Fibroblast of the aortic adventitia (primary cell): ENCODE results near the gene FSCN2. TPM values are rescaled to one million over a fixed set of nuclear protein-coding genes. Genes with fewer than 3 reads are reported as not detected.
"Not testable (repeated sequence)": the region's sequence is repeated elsewhere in the genome, so short reads cannot be mapped to it uniquely, and the experiment has no call there.

Experiments
- DNase-seq: peaks from one replicate; pipeline ENCODE4 v3.0.0-alpha.2; 2010; ENCODE audit warnings: low read depth
- H3K4me3 ChIP-seq: 2 replicates; pipeline ENCODE4 v1.5.1; 2011; ENCODE audit warnings: low read depth, mild to moderate bottlenecking, control low read depth, low read length, moderate library complexity
- CTCF ChIP-seq: IDR thresholded peaks from 2 replicates; pipeline ENCODE4 v1.5.1; 2011; ENCODE audit warnings: mild to moderate bottlenecking, low read length, control low read depth, inconsistent platforms; ENCODE audit not compliant: insufficient read depth
- total RNA-seq: library from RNA; depleted of rRNA; stranded (reverse); fragments of >200 nt; gene quantifications from 2 replicates; pipeline ENCODE4 v1.2.3, GENCODE V29; 2012; ENCODE audit warnings: low replicate concordance

Gene FSCN2
- total RNA-seq, 1 donor = 1.3 TPM

DNA sequence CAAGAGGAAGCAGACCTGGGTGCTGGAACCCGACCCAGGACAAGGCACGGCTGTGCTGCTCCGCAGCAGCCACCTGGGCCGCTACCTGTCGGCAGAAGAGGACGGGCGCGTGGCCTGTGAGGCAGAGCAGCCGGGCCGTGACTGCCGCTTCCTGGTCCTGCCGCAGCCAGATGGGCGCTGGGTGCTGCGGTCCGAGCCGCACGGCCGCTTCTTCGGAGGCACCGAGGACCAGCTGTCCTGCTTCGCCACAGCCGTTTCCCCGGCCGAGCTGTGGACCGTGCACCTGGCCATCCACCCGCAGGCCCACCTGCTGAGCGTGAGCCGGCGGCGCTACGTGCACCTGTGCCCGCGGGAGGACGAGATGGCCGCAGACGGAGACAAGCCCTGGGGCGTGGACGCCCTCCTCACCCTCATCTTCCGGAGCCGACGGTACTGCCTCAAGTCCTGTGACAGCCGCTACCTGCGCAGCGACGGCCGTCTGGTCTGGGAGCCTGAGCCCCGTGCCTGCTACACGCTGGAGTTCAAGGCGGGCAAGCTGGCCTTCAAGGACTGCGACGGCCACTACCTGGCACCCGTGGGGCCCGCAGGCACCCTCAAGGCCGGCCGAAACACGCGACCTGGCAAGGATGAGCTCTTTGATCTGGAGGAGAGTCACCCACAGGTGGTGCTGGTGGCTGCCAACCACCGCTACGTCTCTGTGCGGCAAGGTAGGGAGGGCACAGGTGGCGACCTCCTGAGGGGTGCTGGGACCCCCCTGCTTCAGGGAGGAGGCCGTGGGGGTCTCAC is 667 bp downstream of the FSCN2 start:
- no peak for TF ChIP-seq CTCF
- no peak for DNase-seq
- H3K4me3 ChIP-seq = no peak overlapping the region

GRCh38 chr17:81529437-81529803 is 1.2 kb downstream of the FSCN2 start:
- H3K4me3 ChIP-seq = no peak overlapping the region
- DNase-seq = no peak
- TF ChIP-seq CTCF = no peak

DNA sequence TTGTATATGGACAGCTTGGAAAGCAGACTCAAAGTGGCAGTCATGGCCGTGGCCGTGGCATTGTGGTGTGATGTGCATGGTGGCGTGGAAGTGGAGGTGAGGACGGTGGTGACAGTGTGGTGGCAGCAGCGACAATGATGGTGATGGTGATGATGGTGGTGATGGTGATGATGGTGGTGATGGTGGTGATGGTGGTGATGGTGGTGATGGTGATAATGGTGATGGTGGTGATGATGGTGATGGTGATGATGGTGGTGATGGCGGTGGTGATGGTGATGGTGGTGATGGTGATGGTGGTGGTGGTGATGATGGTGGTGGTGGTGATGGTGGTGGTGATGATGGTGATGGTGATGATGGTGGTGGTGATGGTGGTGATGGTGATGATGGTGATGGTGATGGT is 2.8 kb downstream of the FSCN2 start:
- DNase-seq, H3K4me3 ChIP-seq: not testable (repeated sequence)

DNA sequence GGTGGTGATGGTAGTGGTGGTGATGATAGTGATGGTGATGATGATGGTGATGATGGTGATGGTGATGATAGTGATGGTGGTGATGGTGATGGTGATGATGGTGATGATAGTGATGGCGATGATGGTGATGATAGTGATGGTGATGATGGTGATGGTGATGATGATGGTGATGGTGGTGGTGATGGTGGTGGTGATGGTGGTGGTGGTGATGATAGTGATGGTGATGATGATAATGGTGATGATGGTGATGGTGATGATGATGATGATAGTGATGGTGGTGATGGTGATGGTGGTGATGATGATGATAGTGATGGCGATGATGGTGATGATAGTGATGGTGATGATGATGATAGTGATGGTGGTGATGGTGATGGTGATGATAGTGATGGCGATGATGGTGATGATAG is 3.8 kb downstream of the FSCN2 start:
- DNase-seq, H3K4me3 ChIP-seq: not testable (repeated sequence)

DNA sequence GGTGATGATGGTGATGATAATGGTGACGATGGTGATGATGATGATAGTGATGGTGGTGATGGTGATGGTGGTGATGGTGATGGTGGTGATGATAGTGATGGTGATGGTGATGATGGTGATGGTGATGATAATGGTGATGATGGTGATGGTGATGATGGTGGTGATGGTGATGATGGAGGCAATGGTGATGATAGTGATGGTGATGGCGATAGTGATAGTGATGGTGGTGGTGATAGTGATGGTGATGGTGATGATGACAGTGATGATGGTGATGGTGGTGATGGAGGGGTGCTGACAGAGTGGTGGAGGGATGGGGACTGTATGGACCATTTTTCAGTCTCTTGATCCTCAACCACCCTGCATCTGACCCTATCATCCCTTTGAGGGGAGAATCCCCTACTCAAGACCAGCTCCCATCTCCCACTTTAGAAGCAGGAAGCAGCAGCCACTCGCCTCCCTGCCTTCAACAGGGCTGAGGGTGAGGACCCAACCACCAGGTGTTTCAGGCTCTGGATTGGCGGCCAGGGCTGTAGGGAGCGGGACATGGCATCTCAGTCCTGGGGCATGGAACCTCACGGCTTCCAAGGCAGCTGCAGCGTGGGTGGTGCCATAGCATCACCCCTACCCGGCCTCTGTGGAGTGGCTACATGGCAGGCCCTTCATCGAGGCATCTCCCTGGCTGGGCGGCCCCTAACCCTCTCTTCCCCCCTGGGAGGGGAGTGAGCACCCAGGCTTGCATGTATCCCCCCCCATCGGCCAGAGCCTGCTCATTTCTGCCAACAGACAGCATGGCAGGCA is 4.5 kb downstream of the FSCN2 start:
- no peak for TF ChIP-seq CTCF
- H3K4me3 ChIP-seq = no peak overlapping the region
- no peak for DNase-seq

DNA sequence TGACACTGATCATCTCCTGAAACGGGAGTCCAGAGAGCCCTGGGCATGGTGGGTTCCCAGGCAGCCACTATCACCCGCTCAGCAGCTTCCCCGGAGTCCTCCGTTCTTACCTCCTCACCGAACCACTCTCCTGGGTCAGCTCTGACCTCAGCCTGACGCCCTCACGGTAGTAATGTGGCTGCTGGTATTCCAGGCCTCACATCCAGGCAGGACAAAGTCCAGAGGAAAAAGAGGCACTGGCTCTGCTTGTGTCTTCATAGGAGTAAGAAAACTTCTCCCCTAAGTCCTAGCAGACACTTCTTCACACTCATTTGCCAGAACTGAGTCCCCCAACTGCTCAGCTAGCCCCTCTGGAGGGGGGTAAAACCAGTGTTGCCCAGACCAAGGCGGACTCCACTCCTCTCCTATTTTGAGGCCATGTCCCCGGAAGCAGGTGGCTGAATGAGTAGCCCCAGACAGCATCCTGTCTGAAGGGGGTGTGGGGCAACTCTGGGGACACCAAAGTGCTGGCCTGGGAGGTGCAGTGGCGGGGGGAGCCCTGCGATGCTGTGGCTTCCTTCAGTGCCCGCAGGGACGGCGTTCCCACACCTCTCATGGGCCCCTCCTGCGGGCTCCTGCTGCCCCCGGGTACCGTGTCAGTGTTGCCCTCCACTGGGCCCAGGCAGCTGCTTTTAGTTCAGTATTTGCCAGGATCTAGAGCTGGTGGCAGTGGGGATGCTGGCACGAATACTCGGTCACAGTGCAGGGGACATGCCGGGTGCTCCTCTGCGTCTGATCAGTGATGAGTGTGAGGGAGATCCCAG is 5.4 kb downstream of the FSCN2 start:
- TF ChIP-seq CTCF = no peak
- no peak overlapping the region for H3K4me3 ChIP-seq
- DNase-seq = no peak

- TF ChIP-seq CTCF = no peak
- no peak for DNase-seq
- no peak overlapping the region for H3K4me3 ChIP-seq
Observed at GRCh38 chr17:81534157-81535006, 6.2 kb downstream of the FSCN2 start.
